ENCODE results near the gene PLSCR4. TPM values are rescaled to one million over a fixed set of nuclear protein-coding genes. Genes with fewer than 3 reads are reported as not detected.
"Not testable (repeated sequence)": the region's sequence is repeated elsewhere in the genome, so short reads cannot be mapped to it uniquely, and the experiment has no call there.

Gene PLSCR4
- total RNA-seq, 1 donor from 2014 or later: 0.63 TPM

GRCh38 chr3:146247911-146248310, 3.0 kb downstream of the PLSCR4 start:
- no peak overlapping the region for H3K4me3 ChIP-seq (ENCODE audit: low read depth, low read length)
- DNase-seq (ENCODE audit: low read depth): no peak
- no peak for TF ChIP-seq CTCF (conservative IDR thresholded peaks at IDR 0.05; ENCODE audit: low read depth, low read length)

GRCh38 chr3:146246526-146246925, 4.4 kb downstream of the PLSCR4 start:
- no peak for TF ChIP-seq CTCF (conservative IDR thresholded peaks at IDR 0.05; ENCODE audit: low read depth, low read length)
- no peak for DNase-seq (ENCODE audit: low read depth)
- no peak overlapping the region for H3K4me3 ChIP-seq (ENCODE audit: low read depth, low read length)

GRCh38 chr3:146243559-146243958, 7.3 kb downstream of the PLSCR4 start:
- TF ChIP-seq CTCF (conservative IDR thresholded peaks at IDR 0.05; ENCODE audit: low read depth, low read length): no peak
- no peak for DNase-seq (ENCODE audit: low read depth)

GRCh38 chr3:146241523-146242240, 9.2 kb downstream of the PLSCR4 start:
- no peak for DNase-seq (ENCODE audit: low read depth)
- no peak overlapping the region for H3K4me3 ChIP-seq (ENCODE audit: low read depth, low read length)
- TF ChIP-seq CTCF (conservative IDR thresholded peaks at IDR 0.05; ENCODE audit: low read depth, low read length): no peak

More at GRCh38 chr3:146243559-146243958, 7.3 kb downstream of the PLSCR4 start:
- no peak overlapping the region for H3K4me3 ChIP-seq (ENCODE audit: low read depth, low read length)

GRCh38 chr3:146233487-146233886, 17.4 kb downstream of the PLSCR4 start:
- no peak for DNase-seq (ENCODE audit: low read depth)
- no peak overlapping the region for H3K4me3 ChIP-seq (ENCODE audit: low read depth, low read length)
- no peak for TF ChIP-seq CTCF (conservative IDR thresholded peaks at IDR 0.05; ENCODE audit: low read depth, low read length)

- no peak for TF ChIP-seq CTCF (conservative IDR thresholded peaks at IDR 0.05; ENCODE audit: low read depth, low read length)
- no peak for DNase-seq (ENCODE audit: low read depth)
- H3K4me3 ChIP-seq (ENCODE audit: low read depth, low read length): no peak overlapping the region
These were observed 23.4 kb downstream of the PLSCR4 start for GRCh38 chr3:146227486-146227885.

GRCh38 chr3:146226881-146227280, 24.0 kb downstream of the PLSCR4 start:
- TF ChIP-seq CTCF (conservative IDR thresholded peaks at IDR 0.05; ENCODE audit: low read depth, low read length): no peak
- H3K4me3 ChIP-seq (ENCODE audit: low read depth, low read length): no peak overlapping the region
- DNase-seq (ENCODE audit: low read depth): no peak

GRCh38 chr3:146225458-146225857, 25.4 kb downstream of the PLSCR4 start:
- DNase-seq (ENCODE audit: low read depth); H3K4me3 ChIP-seq (ENCODE audit: low read depth, low read length): not testable (repeated sequence)
